ENCODE results near the gene MAP3K9.

- no peak for TF ChIP-seq CTCF (IDR thresholded peaks at IDR 0.05; ENCODE audit: poor library complexity, severe bottlenecking)
- no peak for TF ChIP-seq POLR2AphosphoS5 (IDR thresholded peaks at IDR 0.05)
- no peak for TF ChIP-seq REST (IDR thresholded peaks at IDR 0.05; ENCODE audit: borderline replicate concordance)
Observed at GRCh38 chr14:70699646-70700045, 109.7 kb downstream of the MAP3K9 start.

Data from neural cell (in vitro differentiated cells).